Endodermal cell (in vitro differentiated cells): ENCODE measurements around the gene DOHH. TPM values are rescaled to one million over a fixed set of nuclear protein-coding genes. Genes with fewer than 3 reads are reported as not detected.

Experiments
- DNase-seq: peaks from one replicate; pipeline ENCODE4 v3.0.0-alpha.2; 2017
- H3K27ac ChIP-seq: 2 replicates; pipeline ENCODE4 v1.5.1; 2013; ENCODE audit warnings: mild to moderate bottlenecking, low read depth, low read length, moderate library complexity
- H3K27me3 ChIP-seq: 2 replicates; pipeline ENCODE4 v1.6.1; 2013; ENCODE audit warnings: mild to moderate bottlenecking, low read length, moderate library complexity; ENCODE audit not compliant: insufficient read depth, control insufficient read depth, poor library complexity, severe bottlenecking
- H3K36me3 ChIP-seq: 2 replicates; pipeline ENCODE4 v1.7.0; 2013; ENCODE audit warnings: mild to moderate bottlenecking, low read length, moderate library complexity; ENCODE audit not compliant: control insufficient read depth, insufficient read depth
- H3K4me1 ChIP-seq: one replicate; pipeline ENCODE4 v1.7.0; 2013; ENCODE audit warnings: low read length; ENCODE audit not compliant: control insufficient read depth, insufficient read depth
- H3K4me3 ChIP-seq: 2 replicates; pipeline ENCODE4 v1.5.1; 2013; ENCODE audit warnings: mild to moderate bottlenecking, low read length, moderate library complexity
- H3K9ac ChIP-seq: 2 replicates; pipeline ENCODE4 v1.6.1; 2013; ENCODE audit warnings: mild to moderate bottlenecking, low read length, moderate library complexity; ENCODE audit not compliant: poor library complexity, severe bottlenecking; ENCODE audit errors: extremely low read depth
- H3K9me3 ChIP-seq: 2 replicates; pipeline ENCODE4 v1.6.1; 2013; ENCODE audit warnings: mild to moderate bottlenecking, low read length, moderate library complexity; ENCODE audit not compliant: control insufficient read depth
- H3K27ac Mint-ChIP-seq: 2 replicates; pipeline ENCODE4 v1.8.0; 2020; ENCODE audit warnings: mixed read lengths
- H3K27me3 Mint-ChIP-seq: 2 replicates; pipeline ENCODE4 v1.8.0; 2021; ENCODE audit warnings: mild to moderate bottlenecking, mixed read lengths; ENCODE audit not compliant: insufficient read depth
- H3K36me3 Mint-ChIP-seq: 2 replicates; pipeline ENCODE4 v1.8.0; 2020; ENCODE audit warnings: low read depth, mixed read lengths
- H3K4me1 Mint-ChIP-seq: 2 replicates; pipeline ENCODE4 v1.8.0; 2020; ENCODE audit warnings: mixed read lengths
- H3K4me3 Mint-ChIP-seq: 2 replicates; pipeline ENCODE4 v1.8.0; 2020; ENCODE audit warnings: mild to moderate bottlenecking, moderate library complexity, mixed read lengths
- H3K9me3 Mint-ChIP-seq: 2 replicates; pipeline ENCODE4 v1.8.0; 2020; ENCODE audit warnings: mild to moderate bottlenecking, mixed read lengths
- CTCF ChIP-seq: fragments of 200-600 bp; sonication (generic); conservative IDR thresholded peaks from 2 replicates; pipeline ENCODE4 v1.5.0; 2021; ENCODE audit warnings: antibody characterized with exemption, mild to moderate bottlenecking
- WGBS, 2 experiments: methylation state at CpG; one replicate each; pipeline versions ENCODE4 v1.1.5 to v1.1.7; 2013; ENCODE audit warnings: missing lambda C conversion rate in 2 of 2, mixed read lengths in 1 of 2; ENCODE audit not compliant: insufficient coverage in 1 of 2, insufficient read length in 1 of 2; 5-methylcytosine and 5-hydroxymethylcytosine counted together
- total RNA-seq, 2 donors: library from RNA; stranded (reverse); fragmentation: NEBNext Ultra II Directional in 1 of 2; extraction: Animal tissue kit (Norgen Biotek cat#: 25700) in 1 of 2; gene quantifications; 2 replicates in 1 of 2; 3 replicates in 1 of 2; pipeline ENCODE4 v1.2.1, GENCODE V29; 2021

The DOHH gene
- total RNA-seq, 2 donors from 2014 or later = 13.4 to 14.3 TPM

GRCh38 chr19:3518659-3519058, 18.2 kb upstream of the DOHH start:
- H3K4me3 Mint-ChIP-seq = no peak overlapping the region
- peaks cover 5% of the 10 kb centered on the region for H3K4me1 Mint-ChIP-seq
- no peak for TF ChIP-seq CTCF

GRCh38 chr19:3518255-3518654, 17.8 kb upstream of the DOHH start:
- Mint-ChIP-seq H3K4me1 (peaks cover 5% of the 10 kb centered on the region), H3K27me3 (no peaks in the 10 kb centered on the region), H3K4me3 (no peak overlapping the region), H3K36me3 (peaks cover 14% of the 10 kb centered on the region), H3K9me3 (no peaks in the 10 kb centered on the region), H3K27ac (no peak overlapping the region)
- peaks cover 19% of the 10 kb centered on the region for H3K36me3 ChIP-seq
- no peaks in the 10 kb centered on the region for H3K4me1 ChIP-seq
- H3K9ac ChIP-seq = no peak overlapping the region
- DNase-seq = peak; percentile 62
- no peaks in the 10 kb centered on the region for H3K9me3 ChIP-seq
- no peak overlapping the region for H3K4me3 ChIP-seq
- TF ChIP-seq CTCF = no peak
- no peaks in the 10 kb centered on the region for H3K27me3 ChIP-seq
- H3K27ac ChIP-seq = no peak overlapping the region
- WGBS, 2 experiments = 79 to 82% methylated on average over 7 to 10 of the region's 10 CpGs

More at GRCh38 chr19:3518659-3519058, 18.2 kb upstream of the DOHH start:
- peaks cover 14% of the 10 kb centered on the region for H3K36me3 Mint-ChIP-seq
- WGBS, 2 experiments = 89 to 100% methylated on average over 2 of the region's 2 CpGs
- H3K27me3 Mint-ChIP-seq = no peaks in the 10 kb centered on the region
- no peak overlapping the region for H3K27ac ChIP-seq
- H3K9me3 ChIP-seq = no peaks in the 10 kb centered on the region
- H3K27me3 ChIP-seq = no peaks in the 10 kb centered on the region
- H3K4me1 ChIP-seq = no peaks in the 10 kb centered on the region
- H3K9me3 Mint-ChIP-seq = no peaks in the 10 kb centered on the region
- H3K27ac Mint-ChIP-seq = peak overlapping the region; percentile 58
- no peak overlapping the region for H3K9ac ChIP-seq
- no peak for DNase-seq
- H3K4me3 ChIP-seq = no peak overlapping the region
- H3K36me3 ChIP-seq = peaks cover 15% of the 10 kb centered on the region

GRCh38 chr19:3517638-3518037, 17.2 kb upstream of the DOHH start:
- no peak overlapping the region for H3K27ac ChIP-seq
- Mint-ChIP-seq H3K9me3 (no peaks in the 10 kb centered on the region), H3K27me3 (no peaks in the 10 kb centered on the region), H3K36me3 (peaks cover 14% of the 10 kb centered on the region), H3K4me1 (peaks cover 5% of the 10 kb centered on the region), H3K27ac (no peak overlapping the region), H3K4me3 (no peak overlapping the region)
- TF ChIP-seq CTCF = no peak
- peaks cover 20% of the 10 kb centered on the region for H3K36me3 ChIP-seq
- H3K4me1 ChIP-seq = no peaks in the 10 kb centered on the region
- H3K9me3 ChIP-seq = no peaks in the 10 kb centered on the region
- 93% methylated on average over 2 of the region's 2 CpGs; no CpG with 5 or more reads in 1 of the 2 experiments for WGBS, 2 experiments
- no peaks in the 10 kb centered on the region for H3K27me3 ChIP-seq
- DNase-seq = no peak
- no peak overlapping the region for H3K9ac ChIP-seq
- H3K4me3 ChIP-seq = no peak overlapping the region
